ENCODE data around the gene TRANK1. TPM values are rescaled to one million over a fixed set of nuclear protein-coding genes. Genes with fewer than 3 reads are reported as not detected.
"Not testable (repeated sequence)": the region's sequence is repeated elsewhere in the genome, so short reads cannot be mapped to it uniquely, and the experiment has no call there.

TRANK1 gene
- total RNA-seq, 2 experiments from 2014 or later: 39.2 to 44.8 TPM

- H3K4me3 ChIP-seq (ENCODE audit: low read length): no peak overlapping the region
- no peak for TF ChIP-seq CTCF (IDR thresholded peaks at IDR 0.05)
- no peaks in the 10 kb centered on the region for H3K36me3 Mint-ChIP-seq (ENCODE audit: low read depth)
- H3K9me3 Mint-ChIP-seq: no peaks in the 10 kb centered on the region
- ChIA-PET POLR2A (no interaction called here), CTCF (no interaction called here)
- ATAC-seq (ENCODE audit: poor library complexity): no peak
- no peak overlapping the region for H3K27ac ChIP-seq (ENCODE audit: low read depth in 1 of 2, low read length in 2 of 2)
- H3K9me3 ChIP-seq (ENCODE audit: control insufficient read depth in 1 of 2, insufficient read depth in 1 of 2, low read length in 2 of 2): no peaks in the 10 kb centered on the region
- H3K4me3 Mint-ChIP-seq: no peak overlapping the region
- intact Hi-C loops (cut with DNase I, micrococcal nuclease): no loop called here
- H3K4me1 Mint-ChIP-seq (ENCODE audit: low read depth): peaks cover 17% of the 10 kb centered on the region
- no peak overlapping the region for H3K27ac Mint-ChIP-seq
- no peaks in the 10 kb centered on the region for H3K27me3 Mint-ChIP-seq
- H3K4me1 ChIP-seq (ENCODE audit: insufficient read depth, low read length): peaks cover under 1% of the 10 kb centered on the region
- no peaks in the 10 kb centered on the region for H3K36me3 ChIP-seq (ENCODE audit: insufficient read depth, low read length)
- no peaks in the 10 kb centered on the region for H3K27me3 ChIP-seq (ENCODE audit: control insufficient read depth in 1 of 2, insufficient read depth in 2 of 2, low read length in 2 of 2)
- DNase-seq: no peak
Measured at GRCh38 chr3:36937492-36937891, 7.4 kb downstream of the TRANK1 start.

GRCh38 chr3:36933540-36934296, 11.1 kb downstream of the TRANK1 start:
- Mint-ChIP-seq H3K4me3 (no peak overlapping the region), H3K4me1 (ENCODE audit: low read depth) (peaks cover 6% of the 10 kb centered on the region), H3K27me3 (no peaks in the 10 kb centered on the region), H3K27ac (no peak overlapping the region), H3K9me3 (no peaks in the 10 kb centered on the region), H3K36me3 (ENCODE audit: low read depth) (peaks cover 5% of the 10 kb centered on the region)
- ATAC-seq (ENCODE audit: poor library complexity) (no peak), DNase-seq (no peak)
- POLR2A ChIA-PET: interaction anchor here (0.5 to 1.3 kb wide), 3 partner anchors 11 to 57 kb away, joined by 4 to 5 read pairs (median 4); partner anchors contain the start of gene TRANK1
- no peaks in the 10 kb centered on the region for H3K27me3 ChIP-seq (ENCODE audit: control insufficient read depth in 1 of 2, insufficient read depth in 2 of 2, low read length in 2 of 2)
- no peak overlapping the region for H3K27ac ChIP-seq (ENCODE audit: low read depth in 1 of 2, low read length in 2 of 2)
- H3K4me3 ChIP-seq (ENCODE audit: low read length): no peak overlapping the region
- no peaks in the 10 kb centered on the region for H3K36me3 ChIP-seq (ENCODE audit: insufficient read depth, low read length)
- intact Hi-C loops (cut with DNase I, micrococcal nuclease): no loop called here
- no peaks in the 10 kb centered on the region for H3K4me1 ChIP-seq (ENCODE audit: insufficient read depth, low read length)
- no peak for TF ChIP-seq CTCF (IDR thresholded peaks at IDR 0.05)
- H3K9me3 ChIP-seq (ENCODE audit: control insufficient read depth in 1 of 2, insufficient read depth in 1 of 2, low read length in 2 of 2): no peaks in the 10 kb centered on the region
- CTCF ChIA-PET: no interaction called here

- DNase-seq; CTCF ChIA-PET; H3K9me3 ChIP-seq (ENCODE audit: control insufficient read depth in 1 of 2, insufficient read depth in 1 of 2, low read length in 2 of 2); H3K36me3 Mint-ChIP-seq (ENCODE audit: low read depth); H3K27ac Mint-ChIP-seq; ATAC-seq (ENCODE audit: poor library complexity); intact Hi-C loops (cut with DNase I, micrococcal nuclease); H3K4me1 Mint-ChIP-seq (ENCODE audit: low read depth); H3K27me3 ChIP-seq (ENCODE audit: control insufficient read depth in 1 of 2, insufficient read depth in 2 of 2, low read length in 2 of 2); H3K27me3 Mint-ChIP-seq; POLR2A ChIA-PET; H3K4me3 ChIP-seq (ENCODE audit: low read length); H3K4me3 Mint-ChIP-seq; H3K9me3 Mint-ChIP-seq; H3K4me1 ChIP-seq (ENCODE audit: insufficient read depth, low read length); H3K27ac ChIP-seq (ENCODE audit: low read depth in 1 of 2, low read length in 2 of 2); H3K36me3 ChIP-seq (ENCODE audit: insufficient read depth, low read length): not testable (repeated sequence)
Measured at GRCh38 chr3:36931424-36931823, 13.4 kb downstream of the TRANK1 start.

GRCh38 chr3:36928220-36928619, 16.6 kb downstream of the TRANK1 start:
- intact Hi-C loops (cut with DNase I, micrococcal nuclease): no loop called here
- no peak for ATAC-seq (ENCODE audit: poor library complexity)

More at GRCh38 chr3:36928220-36928619, 16.6 kb downstream of the TRANK1 start:
- Histone ChIP-seq H3K27ac (ENCODE audit: low read depth in 1 of 2, low read length in 2 of 2) (no peak overlapping the region), H3K36me3 (ENCODE audit: insufficient read depth, low read length) (no peaks in the 10 kb centered on the region), H3K27me3 (ENCODE audit: control insufficient read depth in 1 of 2, insufficient read depth in 2 of 2, low read length in 2 of 2) (no peaks in the 10 kb centered on the region), H3K4me3 (ENCODE audit: low read length) (no peak overlapping the region), H3K4me1 (ENCODE audit: insufficient read depth, low read length) (peaks cover 5% of the 10 kb centered on the region), H3K9me3 (ENCODE audit: control insufficient read depth in 1 of 2, insufficient read depth in 1 of 2, low read length in 2 of 2) (no peaks in the 10 kb centered on the region)
- H3K4me1 Mint-ChIP-seq (ENCODE audit: low read depth): peaks cover 11% of the 10 kb centered on the region
- POLR2A ChIA-PET: no interaction called here
- peaks cover 14% of the 10 kb centered on the region for H3K36me3 Mint-ChIP-seq (ENCODE audit: low read depth)
- no peak overlapping the region for H3K4me3 Mint-ChIP-seq
- no peak overlapping the region for H3K27ac Mint-ChIP-seq
- CTCF ChIA-PET: no interaction called here
- H3K9me3 Mint-ChIP-seq: no peaks in the 10 kb centered on the region
- H3K27me3 Mint-ChIP-seq: no peaks in the 10 kb centered on the region
- no peak for TF ChIP-seq CTCF (IDR thresholded peaks at IDR 0.05)
- DNase-seq: no peak
